Smooth muscle cell of the brain vasculature (primary cell): ENCODE measurements around the gene GALNTL6.

Source experiments
- DNase-seq: peaks from one replicate; pipeline ENCODE4 v3.0.0-alpha.2; 2012; ENCODE audit warnings: low read depth, low spot score

Gene GALNTL6

DNA sequence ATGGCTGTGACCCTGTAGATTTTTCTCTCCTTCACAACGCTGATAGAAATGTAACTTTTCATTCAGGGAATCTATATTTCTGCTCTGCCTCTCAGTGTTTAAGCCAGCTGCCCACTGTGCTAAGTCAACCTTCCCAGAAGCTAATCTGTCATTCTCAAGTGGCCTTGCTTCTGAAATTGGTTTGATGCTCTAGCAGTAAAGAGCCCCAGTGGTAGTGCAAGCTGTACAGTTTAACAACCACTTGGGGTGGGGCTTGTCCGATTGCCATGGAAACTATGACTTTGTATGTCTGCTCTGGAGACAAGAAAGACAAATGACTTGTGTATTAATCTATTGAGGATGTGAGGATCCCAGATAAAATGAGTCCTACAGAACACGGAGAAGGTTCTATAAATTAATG, 734.5 kb downstream of the GALNTL6 start:
- no peak for DNase-seq

DNA sequence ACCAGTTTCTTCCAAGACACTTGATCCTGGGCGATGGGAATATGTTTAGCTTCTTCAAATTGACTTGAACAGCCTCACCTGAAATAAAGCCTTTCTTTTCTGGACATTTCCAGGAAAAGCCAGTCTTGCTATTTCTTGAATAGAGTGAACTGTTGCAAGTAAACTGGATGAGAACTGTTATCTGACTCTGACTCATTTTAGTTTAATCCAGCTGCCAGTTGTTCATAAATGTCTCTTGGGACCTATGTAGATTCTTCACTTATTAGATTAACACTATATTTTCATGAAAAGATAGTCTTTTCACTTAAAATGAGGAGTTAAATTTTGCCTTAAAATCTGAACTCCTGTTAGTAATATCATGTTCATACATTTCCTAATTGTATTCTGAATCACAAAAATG, 740.0 kb downstream of the GALNTL6 start:
- no peak for DNase-seq

DNA sequence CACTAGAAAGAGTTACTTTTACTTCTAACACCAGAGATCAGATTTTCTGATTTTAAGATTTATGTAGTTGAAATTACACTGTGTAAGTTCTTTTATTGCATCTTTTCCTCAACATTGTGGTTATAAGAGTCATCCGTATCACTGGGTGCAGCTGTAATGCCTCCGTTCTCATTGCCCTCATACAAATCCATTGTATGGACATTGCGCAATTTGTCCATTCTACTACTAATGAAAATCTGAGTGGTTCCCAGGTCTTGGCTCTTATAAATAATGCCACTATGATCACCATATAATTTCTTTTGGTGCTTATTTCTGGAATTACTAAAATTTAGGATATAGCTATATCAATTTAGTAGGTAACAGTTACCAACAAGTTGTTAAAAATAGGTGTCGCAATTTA, 741.4 kb downstream of the GALNTL6 start:
- DNase-seq: no peak

DNA sequence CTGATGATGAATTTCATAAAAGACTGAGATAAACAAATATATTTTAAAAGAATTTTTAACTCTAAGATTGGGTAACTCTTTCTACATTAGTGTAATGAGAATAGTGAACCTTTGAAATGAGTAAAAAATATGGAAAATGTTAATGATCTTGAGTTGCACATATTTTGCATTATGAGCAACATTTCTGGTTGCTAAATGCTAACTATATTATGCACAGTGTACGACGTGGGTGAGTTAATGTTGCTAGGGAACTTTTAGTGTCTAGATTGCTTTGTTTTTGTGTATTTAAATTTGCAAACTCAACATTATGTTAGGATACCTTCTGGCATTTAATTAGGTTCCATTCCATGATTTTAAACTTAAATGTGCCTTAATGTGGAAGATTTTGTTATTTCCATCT, 742.5 kb downstream of the GALNTL6 start:
- no peak for DNase-seq

DNA sequence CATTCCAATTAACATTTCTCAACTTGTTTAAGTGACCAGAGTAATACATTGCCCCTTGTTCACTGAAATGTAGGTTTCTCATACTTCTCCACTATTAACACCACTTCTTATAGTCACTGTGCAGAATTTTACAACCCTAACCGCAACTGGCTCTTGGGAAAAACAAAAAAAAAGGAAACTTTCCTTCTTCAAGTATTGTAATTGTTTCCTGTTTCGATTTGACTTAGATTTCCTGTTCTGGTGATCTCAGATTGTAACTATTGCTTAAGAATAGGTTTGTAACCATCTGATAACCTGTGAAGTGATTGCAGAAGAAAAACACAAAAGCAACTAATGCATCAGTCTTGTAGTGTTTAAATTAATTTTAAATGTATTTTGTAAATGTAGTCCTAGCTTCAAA, 760.7 kb downstream of the GALNTL6 start:
- DNase-seq: no peak

DNA sequence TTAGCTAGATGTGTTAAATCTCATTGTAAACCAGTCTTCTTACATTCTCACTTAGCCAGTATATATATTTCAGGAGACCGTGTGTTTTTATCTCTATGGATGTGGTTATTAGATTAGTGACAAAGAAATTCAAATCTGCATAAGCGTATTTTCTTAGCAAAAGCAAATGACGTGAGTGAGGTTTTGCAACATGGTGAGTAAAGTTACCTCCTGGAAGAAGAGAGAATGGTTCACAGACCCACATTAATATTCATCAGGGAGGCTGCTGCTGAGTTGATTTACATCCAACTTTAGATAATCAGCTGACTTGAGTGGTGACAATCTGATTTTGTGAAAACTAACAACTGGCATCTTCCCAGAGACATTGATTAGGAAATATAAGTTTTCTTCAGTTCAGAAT, 765.5 kb downstream of the GALNTL6 start:
- no peak for DNase-seq

DNA sequence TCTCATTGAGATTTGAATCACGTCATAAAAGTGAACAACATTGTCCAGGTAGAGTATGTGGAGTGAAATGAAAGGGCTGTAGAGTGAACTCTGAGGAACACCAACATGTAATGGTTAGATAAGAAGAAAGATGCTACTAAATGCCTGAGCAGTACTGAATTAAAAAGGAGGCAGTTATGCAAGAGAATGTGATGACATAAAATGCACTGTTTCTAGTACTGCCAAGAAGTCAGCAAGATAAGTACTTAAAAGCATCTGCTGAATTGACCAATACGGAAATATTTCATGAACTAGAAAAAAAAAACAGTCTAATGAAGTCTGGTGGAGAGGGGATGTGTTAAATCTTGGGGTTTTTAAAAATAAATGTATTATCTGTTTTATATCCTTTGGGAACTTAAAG, 771.6 kb downstream of the GALNTL6 start:
- no peak for DNase-seq

DNA sequence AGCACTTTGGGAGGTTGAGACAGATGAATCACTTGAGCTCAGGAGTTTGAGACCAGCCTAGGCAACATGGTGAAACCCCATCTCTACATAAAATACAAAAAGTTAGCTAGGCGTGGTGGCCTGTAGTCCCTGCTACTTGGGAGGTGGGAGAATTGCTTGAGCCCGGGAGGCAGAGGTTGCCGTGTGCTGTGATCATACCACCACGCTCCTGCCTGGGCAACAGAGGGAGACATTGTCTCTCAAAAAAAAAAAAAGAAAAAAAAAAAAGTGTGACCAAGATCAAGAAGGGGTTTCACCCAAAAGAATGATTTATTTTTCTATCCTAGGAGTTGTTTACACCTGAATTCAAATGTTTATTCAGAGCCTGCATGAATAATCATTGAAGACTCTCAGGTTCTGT, 783.0 kb downstream of the GALNTL6 start:
- no peak for DNase-seq

DNA sequence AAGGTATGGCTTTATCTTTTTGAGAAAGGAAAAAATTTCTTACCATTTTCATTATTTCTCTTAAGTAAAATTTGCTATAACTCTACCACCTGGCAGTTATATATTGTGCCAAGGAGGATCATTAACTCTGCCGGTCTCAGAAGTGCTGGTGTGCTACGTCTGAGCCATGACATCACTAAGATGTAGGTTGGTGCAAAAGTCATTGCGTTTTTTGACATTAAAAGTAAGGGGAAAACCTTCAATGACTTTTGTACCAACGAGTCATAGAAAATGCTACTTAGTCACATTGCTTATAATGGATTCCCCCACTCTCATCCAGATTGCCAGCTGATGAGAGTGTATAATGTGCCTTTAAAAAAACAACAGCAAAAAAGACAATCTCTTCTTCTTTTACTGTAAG, 786.4 kb downstream of the GALNTL6 start:
- DNase-seq: no peak

DNA sequence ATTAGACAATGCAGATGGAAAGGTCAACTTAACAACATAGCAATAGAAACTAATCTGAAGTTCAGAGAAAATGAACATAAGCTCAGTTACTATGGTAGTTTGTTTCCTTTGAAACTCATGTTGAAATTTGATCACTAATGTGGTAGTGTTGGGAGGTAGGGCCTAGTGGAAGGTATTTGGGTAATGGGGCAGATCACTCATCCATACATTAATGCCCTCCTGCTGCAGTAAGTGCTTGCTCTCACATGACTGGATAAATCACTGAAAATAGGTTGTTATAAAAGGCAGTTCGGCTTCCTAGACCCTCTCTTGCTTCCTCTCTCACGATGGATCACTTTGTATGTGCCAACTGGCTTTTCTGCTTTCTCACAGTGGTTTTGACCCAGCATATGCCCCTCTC, 788.0 kb downstream of the GALNTL6 start:
- no peak for DNase-seq

DNA sequence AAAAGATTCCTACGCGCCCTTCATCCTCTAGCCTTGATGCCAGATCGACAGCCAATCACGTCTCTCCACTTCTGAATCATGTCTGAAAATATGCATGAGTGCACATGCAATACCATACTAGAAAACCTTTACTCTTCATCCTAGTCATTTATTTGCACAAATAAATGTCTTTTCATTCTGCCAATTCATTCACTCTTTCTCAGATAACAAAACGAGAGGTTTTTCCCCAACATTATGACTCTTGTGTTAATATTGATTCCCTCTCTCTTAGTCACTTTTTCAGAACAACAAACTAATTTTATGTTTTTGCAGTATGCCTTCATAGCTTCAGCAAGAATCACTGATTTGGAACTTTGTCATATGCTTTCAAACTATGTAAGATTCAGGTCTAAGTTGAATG, 806.0 kb downstream of the GALNTL6 start:
- DNase-seq: no peak

DNA sequence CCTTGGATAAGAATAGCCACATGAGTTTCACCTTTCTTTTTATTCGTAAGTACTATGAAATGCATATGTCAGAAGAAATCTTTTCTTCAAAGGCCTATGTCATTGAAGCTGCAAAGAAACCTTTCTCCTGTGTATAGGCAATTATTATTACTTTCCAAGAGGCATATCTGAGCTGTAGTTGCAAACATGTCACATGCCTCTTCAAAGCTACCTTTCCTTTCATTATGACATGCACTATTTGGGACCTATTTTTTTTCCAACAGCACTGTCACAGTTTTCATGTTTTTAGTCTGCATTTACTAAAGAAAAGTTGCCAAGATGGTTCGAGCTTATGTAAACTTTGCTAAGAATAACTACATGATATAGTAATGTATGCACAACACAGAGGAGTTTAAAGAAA, 806.6 kb downstream of the GALNTL6 start:
- DNase-seq: no peak

DNA sequence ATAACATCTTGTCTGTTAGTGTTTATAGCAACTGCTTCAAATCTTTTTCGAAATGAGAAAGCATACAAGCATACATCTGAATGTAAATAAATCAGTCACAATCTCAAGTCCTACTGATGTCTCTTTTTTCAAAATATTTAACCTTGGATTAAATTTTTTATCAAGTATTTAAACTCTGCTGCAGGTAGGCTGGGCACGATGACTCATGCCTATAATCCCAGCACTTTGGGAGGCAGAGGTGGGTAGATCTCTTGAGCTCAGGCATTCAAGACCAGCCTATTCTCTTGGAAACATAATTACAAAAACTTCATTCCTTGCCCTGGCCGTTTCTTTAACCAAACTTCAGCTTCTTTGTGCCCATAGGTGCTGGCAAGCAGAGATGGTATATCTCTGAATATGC, 815.1 kb downstream of the GALNTL6 start:
- no peak for DNase-seq

DNA sequence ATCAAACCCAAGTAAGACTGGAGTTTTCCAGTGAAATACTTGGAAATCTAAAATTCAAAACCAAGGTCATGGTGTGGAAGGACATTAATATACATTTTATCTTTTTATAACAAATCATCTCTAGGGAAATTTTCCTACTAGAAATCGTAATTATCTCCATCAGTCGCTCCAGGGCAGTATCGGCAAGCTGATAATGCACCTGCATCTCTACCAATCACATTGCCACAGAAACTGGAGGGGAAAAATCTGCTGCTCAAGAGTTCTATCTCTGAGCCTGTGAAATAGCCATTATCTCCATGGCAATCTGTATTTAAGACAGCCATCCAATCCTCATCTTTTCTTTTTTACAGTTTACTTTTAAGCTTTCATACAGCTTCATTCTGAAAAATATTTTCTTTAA, 817.1 kb downstream of the GALNTL6 start:
- DNase-seq: no peak

DNA sequence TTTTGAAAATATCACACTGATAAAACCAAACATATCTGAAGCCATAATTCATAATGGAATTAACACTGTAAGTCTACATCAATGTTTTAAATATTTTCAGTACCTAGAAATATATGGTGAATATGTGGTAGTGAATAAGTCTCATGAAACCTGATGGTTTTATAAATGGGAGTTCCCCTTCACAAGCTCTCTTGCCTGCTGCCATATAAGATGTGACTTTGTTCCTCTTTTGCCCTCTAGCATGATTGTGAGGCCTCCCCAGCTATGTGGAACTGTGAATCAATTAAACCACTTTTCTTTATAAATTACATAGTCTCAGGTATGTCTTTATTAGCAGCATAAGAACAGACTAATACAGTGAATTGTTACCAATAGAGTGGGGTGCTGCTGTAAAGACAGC, 818.6 kb downstream of the GALNTL6 start:
- no peak for DNase-seq

DNA sequence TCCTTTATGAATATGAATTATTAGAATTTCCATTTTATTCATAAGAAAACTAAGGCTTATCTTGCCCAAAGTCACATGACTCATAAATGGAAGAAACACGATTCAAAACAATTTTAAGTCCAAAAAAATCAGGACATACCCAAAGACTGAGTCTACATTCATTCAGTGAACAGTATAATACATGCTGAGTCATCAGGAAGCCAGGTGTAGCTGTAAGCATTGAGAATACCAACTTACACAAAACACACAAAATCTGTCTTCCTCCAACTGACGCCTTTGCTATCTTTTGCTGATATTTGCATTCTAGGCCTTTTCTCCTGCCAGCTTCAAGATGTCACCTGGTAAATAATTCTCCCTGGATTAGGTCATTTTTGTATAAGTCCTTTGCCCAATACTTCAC, 835.3 kb downstream of the GALNTL6 start:
- DNase-seq: no peak

DNA sequence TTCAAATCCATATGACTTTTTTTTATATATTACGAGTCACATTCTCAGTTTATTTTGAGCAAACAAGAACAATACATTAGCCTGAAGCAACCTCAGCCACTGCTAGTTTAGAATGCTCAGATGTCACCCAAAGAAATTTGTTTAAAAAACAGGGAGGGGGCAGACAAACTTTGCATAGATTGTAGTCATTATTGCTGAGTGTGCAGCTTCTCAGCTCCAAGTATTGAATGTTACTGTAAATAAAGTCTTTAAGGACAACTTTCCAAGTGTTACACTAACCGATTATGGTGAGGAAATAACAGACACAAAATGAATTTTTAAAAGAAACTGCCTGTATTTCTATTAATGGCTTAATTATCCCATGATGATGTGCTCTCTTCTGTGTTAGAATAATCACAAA, 835.9 kb downstream of the GALNTL6 start:
- DNase-seq: no peak

DNA sequence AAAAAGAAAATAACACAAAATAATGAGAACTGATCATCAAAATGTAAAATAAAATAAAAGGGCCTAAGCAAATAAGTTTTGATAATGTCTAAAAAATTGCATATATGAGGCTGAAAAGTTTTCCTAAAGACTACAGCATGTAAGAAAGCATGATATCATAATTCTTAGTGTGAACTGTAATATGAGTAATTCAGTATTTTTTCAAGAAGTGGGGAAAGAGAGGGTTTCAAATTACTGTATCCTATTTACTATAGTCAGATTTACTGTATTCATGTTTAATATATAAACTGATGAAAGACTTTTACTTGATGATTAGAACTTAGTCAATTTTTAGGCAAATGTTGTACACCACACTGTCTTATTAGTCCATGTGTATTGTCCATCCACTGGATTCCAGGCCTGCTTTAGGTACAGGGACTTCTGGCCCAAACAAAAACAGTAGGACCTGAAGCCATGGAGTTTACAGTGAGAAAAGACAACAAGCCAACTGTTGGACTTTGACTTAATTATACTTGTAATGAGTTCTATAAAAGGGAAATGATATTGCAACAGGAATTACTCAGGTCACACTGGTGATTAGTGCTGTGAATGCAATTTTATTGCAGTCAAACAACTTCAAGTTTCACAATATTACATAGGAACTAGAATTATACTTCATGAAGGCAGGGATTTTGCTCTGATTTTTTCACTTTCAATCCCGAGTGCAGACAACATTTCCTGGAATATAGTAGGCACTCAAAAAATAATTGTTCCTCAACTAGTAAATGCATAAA, 837.7 kb downstream of the GALNTL6 start:
- no peak for DNase-seq

DNA sequence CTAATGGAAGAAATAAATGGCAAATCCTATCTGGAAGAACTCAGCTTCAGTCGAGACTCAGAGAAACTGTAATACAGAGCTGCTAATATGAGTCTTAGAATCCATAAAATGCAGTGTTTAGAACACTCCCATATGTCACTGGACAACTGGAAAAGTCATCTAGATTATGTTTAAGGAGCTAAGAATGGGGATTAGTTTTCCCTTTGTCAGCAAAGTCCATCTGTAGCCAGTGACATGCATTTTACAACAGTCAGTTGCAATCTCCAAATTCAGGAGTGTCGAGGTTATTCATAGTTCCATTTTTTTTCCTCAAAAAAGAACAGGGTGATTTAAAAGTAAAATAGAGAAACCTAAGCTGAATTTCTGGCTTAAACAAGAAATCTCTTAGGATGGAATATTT, 838.8 kb downstream of the GALNTL6 start:
- DNase-seq: no peak

DNA sequence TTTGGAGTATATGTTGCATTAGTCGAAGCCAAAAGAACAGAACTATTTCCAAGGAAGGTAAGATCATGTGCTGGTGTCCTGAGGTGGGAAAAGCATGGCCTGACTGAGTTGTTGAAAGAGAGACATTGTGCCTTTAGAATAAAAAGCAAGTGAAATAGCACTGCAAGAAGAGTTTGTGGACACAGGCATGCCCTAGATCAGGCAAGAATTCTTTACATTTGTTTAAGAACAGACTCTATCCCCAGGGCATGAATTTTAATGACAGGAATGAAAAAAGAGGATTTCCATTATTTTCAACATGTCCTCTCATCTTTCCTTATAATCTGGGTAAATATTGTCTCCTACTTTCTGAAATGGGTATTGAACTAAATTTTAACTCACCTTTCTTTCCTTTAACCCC, 839.2 kb downstream of the GALNTL6 start:
- no peak for DNase-seq

DNA sequence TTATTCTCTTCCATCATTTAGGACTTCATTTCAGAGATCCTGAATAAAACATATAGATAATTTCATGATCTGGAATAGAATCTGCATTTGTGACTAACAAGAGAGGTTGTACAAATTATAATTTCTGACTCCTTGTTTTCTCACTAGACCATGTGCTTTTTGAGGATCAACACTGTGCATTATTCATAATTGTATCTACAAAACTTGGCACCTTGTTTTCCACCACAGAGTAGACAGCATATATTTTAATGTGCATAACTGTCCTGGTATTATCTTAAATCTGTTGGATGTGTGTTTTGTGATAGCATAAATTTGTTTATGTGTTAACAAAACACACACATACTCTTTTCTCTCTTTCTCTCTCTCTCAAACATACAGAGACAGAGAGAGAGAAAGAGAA, 840.5 kb downstream of the GALNTL6 start:
- no peak for DNase-seq

DNA sequence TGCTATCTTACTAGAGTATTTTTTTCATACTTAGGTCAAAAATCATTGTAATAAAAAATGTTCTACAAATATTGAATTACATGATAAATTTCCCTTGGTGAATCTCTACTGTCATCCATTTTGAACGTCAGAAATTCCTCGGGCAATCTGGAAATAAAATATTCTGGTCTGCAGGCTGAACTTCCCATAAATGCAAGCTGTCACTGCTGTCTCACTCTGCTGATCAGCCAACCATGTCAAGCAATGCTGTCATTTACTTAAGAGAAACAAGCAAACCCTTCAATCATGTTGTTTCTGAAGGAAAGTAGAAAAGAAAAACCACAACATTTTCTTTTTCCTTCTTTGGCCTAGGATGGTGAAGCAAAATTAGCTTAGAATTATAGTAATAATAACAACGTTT, 841.3 kb downstream of the GALNTL6 start:
- no peak for DNase-seq

DNA sequence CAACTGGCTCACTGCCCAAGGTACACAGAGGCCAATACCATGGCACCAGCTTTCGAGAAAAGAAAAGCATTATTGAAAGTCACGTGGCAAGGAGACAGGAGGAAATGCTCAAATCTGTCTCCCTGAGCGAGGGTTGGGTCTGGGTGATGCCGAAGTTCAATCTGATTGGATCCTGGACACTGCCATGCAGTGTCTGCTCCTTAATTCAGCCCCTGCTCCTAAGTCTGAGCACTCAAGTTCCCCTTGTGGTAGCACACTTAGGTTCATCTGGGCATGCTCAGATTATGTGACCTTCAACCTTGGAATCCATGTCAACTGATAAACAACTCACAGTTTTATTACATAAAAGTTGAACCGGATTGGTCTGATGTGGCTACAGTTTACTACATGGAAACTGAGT, 842.9 kb downstream of the GALNTL6 start:
- no peak for DNase-seq

DNA sequence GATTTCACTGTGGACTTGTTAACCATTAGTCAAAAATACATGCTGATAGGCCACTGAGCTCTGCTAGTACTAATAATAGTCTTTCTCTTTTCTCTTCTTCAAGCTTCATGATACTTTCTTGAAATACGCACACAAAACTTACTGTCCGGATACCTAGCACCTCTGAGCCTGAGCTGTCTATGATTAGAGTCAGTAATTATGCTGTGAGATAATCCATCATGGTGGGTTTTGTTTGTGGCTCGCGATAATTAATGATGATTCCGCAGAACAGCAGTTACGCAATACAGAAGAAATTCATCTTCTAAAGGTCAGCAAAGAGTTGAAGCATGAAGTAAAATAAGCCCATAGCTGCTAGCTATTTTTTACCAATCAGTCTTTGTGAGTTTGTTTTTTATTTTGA, 843.9 kb downstream of the GALNTL6 start:
- no peak for DNase-seq
